ENCODE results near the gene LRRFIP1.

Gene LRRFIP1

GRCh38 chr2:237708491-237708890 lies 81.1 kb downstream of the LRRFIP1 start:
- DNase-seq: no peak

- no peak for DNase-seq
Observed at GRCh38 chr2:237708961-237709360, 81.6 kb downstream of the LRRFIP1 start.

- DNase-seq: no peak
Observed at GRCh38 chr2:237711458-237712150, 84.2 kb downstream of the LRRFIP1 start.

- DNase-seq: no peak
Observed at GRCh38 chr2:237712477-237713377, 85.3 kb downstream of the LRRFIP1 start.

GRCh38 chr2:237714690-237715458 lies 87.5 kb downstream of the LRRFIP1 start:
- no peak for DNase-seq

- no peak for DNase-seq
Observed at GRCh38 chr2:237715459-237715947, 88.1 kb downstream of the LRRFIP1 start.

GRCh38 chr2:237716011-237716410 lies 88.6 kb downstream of the LRRFIP1 start:
- no peak for DNase-seq

- no peak for DNase-seq
Observed at GRCh38 chr2:237717366-237718276, 90.2 kb downstream of the LRRFIP1 start.

- no peak for DNase-seq
Observed at GRCh38 chr2:237718277-237718634, 90.9 kb downstream of the LRRFIP1 start.

GRCh38 chr2:237720444-237720843 lies 93.1 kb downstream of the LRRFIP1 start:
- no peak for DNase-seq

- DNase-seq: no peak
Observed at GRCh38 chr2:237720957-237721356, 93.6 kb downstream of the LRRFIP1 start.

- no peak for DNase-seq
Observed at GRCh38 chr2:237721458-237721857, 94.1 kb downstream of the LRRFIP1 start.

GRCh38 chr2:237722616-237723015 lies 95.2 kb downstream of the LRRFIP1 start:
- no peak for DNase-seq

- no peak for DNase-seq
Observed at GRCh38 chr2:237723023-237723422, 95.6 kb downstream of the LRRFIP1 start.

GRCh38 chr2:237723602-237724001 lies 96.2 kb downstream of the LRRFIP1 start:
- DNase-seq: no peak

GRCh38 chr2:237724811-237725478 lies 97.6 kb downstream of the LRRFIP1 start:
- no peak for DNase-seq

- no peak for DNase-seq
Observed at GRCh38 chr2:237725661-237726060, 98.3 kb downstream of the LRRFIP1 start.

- no peak for DNase-seq
Observed at GRCh38 chr2:237726401-237726830, 99.0 kb downstream of the LRRFIP1 start.

GRCh38 chr2:237727363-237727762 lies 100.0 kb downstream of the LRRFIP1 start:
- DNase-seq: no peak

- no peak for DNase-seq
Observed at GRCh38 chr2:237729681-237730475, 102.5 kb downstream of the LRRFIP1 start.

GRCh38 chr2:237731663-237732062 lies 104.3 kb downstream of the LRRFIP1 start:
- no peak for DNase-seq
